Activated CD8-positive, alpha-beta memory T cell treated with anti-CD3 and anti-CD28 coated beads, Interleukin-2, amount 50 U/mL, for 48 hours (primary cell): ENCODE results near the gene PDCD6IP.

Experiments
- DNase-seq: peaks from one replicate; pipeline ENCODE4 v3.0.0-alpha.2; 2020

PDCD6IP gene

DNA sequence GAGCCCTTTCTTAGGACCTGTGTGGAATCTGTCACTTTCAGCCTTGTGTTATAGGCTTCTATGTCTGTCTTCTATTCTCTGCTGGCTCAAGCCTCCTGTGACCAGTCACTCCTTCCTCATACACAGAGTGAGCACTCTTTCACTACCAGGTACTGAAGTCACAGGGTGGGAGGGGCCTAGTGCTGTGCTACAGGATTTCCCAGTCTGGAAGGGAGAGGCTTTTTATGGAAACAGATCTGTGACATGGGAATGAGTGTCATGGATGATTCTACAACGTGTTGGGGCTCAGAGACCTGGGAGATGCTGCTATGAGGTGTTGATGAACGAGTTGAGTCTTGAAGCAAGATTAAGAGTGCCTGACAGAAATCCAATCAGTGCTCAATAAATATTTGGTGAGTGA lies 100.5 kb downstream of the PDCD6IP start:
- no peak for DNase-seq

DNA sequence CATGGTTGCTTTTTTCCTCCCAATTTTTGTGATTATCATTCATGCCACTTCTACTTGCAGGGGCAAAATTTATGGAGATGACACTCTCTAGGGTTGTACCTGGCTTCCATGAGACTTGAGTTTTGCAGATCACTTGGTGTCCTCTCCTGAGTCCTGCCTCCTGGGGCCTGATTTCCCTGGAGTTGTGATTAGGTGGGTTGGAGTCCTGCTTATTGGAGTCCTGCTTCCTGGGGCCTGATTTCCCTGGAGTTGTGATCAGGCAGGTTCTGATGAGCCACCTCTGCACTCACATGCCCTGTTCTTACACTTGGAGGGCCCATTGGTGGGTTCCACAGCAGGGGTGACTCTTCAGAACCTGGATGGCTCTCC lies 102.0 kb downstream of the PDCD6IP start:
- no peak for DNase-seq

DNA sequence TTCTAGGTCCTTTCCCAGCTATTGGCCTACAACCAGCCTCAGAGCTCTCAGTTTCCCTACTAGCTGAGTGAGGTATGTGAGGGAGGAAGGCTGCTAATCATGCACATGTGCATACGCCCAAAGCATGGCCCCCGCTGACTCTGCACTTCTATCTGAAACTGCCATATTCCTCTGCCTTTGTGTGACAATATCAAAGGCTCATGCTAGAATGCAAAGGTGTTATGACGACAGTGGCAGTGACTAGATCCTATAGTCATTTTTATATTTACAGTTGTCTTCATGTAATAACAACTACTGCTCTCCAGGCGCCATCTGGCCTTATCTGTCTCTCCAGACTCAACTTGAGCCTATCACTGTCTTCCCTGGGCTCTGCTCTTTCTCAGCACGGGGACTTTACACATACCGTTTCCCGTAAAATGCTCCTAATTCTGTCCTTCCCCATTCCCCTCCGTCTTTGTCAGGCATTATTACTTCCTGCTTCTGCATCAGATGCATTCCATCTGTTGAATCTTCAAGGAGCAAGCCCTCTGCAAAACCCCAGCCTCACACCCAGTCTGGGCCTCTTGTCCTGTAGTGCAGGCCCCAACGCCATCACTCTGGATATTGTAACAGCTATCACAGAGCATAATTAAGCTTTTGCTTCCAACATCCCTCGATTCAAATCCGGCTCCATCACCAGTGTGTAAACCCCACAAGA lies 102.5 kb downstream of the PDCD6IP start:
- no peak for DNase-seq

DNA sequence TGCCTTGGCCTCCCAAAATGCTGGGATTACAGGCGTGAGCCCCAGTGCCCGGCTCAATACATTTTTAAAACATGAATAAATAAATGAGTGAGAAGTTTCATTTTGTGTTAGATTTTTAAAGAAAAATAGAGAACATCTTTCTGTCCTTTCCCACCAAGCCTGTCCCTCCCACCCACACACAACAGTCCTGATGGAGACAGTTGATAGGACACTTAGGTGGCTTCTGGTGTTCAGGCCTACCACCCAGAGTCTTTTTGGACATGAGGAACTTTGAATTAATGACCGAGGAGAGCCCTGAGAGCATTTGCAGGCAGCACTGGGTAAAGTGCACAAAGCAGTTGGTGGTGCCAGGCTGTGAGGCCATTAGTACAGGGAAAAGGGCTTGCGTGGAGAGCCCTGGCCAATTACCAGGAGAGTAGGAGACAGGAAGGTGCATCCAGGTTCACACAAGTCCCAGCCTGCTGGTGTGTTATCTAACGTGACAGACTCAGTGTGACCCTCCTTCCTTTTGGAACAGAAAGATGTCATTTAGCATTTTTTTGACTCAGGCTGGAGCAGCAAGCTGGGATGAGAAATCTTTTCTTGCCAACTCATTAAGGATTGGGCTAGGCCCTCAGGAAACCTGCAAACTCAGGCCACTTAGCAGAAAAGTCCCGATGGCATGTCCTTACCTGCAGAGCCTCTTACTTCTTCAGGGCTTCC lies 103.6 kb downstream of the PDCD6IP start:
- DNase-seq, result no peak

DNA sequence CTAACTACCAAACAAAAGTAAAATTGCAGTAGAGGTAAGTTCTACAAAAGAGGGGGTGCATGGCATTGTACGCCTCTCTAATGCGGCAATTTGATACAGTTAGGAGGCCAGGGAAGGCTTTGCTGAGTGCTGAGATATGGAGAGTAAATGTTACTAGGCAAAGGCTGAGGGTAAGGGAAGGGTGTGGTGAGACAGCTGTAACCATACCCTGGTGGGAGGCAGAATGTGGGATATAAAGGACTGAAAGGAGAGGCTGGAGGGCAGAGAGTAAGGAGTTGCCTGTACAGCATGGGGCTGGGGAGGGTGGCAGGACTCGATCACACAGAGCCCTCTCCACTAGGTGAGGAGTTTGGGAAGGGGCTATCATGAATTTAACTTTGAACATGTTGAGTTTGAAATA lies 106.3 kb downstream of the PDCD6IP start:
- DNase-seq, result no peak

DNA sequence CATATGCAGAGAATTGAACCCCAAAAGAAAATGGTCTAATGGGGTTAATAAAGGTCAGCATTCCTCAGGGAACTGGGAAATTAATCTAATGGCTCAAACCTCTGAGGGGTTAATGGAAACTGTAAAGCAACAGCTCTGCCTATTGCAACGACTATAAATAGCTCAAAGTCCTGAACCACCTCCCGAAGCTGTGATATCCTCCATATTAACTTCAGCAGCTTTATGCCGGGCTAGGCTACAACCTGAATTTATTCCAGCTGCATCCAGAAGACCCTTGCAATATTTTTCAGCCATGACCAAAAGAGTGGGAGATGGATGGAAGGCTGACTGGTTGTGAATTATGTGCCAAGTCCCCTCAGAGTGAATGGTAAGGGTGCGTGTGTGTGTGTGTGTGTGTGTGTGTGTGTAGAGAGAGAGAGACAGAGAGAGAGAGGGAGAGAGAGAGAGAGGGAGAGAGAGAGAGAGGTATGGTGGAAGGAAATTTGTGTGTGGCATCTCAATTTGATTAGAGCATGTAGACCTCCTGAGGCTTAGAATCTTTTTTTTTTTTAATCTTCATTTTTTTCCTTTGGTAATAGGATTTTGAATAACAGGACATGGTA lies 109.9 kb downstream of the PDCD6IP start:
- no peak for DNase-seq

DNA sequence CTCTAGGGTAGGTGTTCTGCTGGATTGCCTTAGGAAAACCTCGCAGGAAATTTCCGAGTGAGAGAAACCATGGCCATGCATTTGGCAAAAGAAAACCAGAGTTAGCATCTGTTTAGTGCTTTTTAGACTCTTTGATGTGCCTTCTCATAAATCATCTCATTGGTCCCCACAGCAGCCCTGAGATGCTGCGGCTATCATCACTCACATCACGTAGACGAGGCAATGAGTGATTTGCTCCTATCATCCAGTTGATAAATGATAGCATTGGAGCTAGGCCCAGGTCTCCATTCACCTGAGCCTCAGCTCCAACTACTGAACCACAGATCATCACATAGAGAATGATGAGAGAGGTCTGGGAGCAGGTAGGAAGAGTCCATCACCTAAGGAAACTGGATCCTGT lies 111.1 kb downstream of the PDCD6IP start:
- no peak for DNase-seq

DNA sequence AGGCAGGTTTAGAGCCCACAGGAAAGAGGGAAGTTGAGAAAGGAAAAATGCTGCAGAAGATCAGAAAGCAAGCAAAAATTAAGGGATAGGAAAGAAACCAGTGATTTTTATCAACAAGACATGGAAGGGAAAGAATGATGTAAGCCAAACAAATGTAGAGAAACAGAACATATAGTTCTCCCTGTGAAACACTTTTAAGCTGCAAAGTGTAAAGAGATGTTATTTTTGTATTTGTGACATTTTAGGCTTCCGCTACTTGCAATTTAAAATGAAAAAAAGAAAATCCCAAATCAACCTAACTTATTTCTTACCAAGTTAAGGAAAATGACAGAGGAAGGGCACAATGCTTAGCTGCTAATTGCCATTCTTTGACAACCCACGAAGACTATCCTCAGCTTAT lies 111.6 kb downstream of the PDCD6IP start:
- no peak for DNase-seq

DNA sequence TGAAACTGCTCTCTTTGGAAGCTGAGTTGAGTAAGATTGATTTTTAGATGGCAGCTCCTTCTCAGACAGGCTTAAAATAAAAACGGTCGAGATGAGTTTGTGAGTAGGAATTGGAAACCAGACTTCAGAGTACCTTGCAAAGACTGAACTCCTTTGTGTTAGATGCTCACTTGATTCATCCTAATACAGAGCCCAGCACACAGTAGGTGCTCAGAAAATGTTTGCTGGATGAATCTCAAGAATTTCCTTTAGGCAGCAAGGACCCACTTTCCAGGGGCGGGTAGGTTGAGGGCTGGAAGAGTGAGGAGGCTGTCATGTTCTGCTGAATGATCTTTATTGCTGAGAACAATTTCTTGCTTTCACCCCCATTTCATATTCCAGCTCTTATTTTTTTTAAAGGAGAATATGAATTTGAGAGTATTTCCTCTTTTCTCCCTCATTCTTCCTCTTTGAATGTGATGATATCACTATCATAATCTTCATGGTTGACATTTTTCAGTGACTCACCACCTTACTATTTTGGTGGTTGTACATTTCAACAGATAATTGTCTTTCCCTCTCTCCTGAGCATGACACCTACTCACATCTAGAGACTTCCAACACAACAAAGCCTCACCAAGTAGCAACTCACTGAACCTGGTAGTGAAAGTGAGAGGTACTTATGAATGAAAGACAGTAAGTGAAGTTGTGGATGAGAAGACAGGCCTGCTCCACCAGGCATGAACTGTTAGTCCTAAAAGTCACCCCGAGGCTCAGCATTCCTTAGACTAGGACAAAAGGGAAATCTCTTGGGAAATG lies 113.3 kb downstream of the PDCD6IP start:
- DNase-seq, result no peak

DNA sequence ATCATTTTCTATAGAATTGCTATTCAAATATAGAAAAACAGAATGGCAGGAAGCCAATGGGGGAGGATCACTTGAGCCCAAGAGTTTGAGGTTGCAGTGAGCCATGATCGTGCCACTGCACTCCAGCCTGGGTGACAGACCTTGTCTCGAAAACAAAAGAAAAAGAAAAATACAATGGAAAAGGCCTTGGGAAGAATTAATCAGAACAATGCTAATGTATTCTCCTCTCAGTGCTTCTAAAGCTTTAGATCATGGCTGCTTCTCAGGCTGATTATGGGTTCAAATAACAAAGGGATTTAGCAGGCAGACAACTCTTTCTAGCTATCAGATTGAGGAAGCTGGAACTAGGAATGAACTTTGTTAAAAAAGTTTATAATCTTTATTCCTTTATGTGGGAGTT lies 115.8 kb downstream of the PDCD6IP start:
- no peak for DNase-seq

DNA sequence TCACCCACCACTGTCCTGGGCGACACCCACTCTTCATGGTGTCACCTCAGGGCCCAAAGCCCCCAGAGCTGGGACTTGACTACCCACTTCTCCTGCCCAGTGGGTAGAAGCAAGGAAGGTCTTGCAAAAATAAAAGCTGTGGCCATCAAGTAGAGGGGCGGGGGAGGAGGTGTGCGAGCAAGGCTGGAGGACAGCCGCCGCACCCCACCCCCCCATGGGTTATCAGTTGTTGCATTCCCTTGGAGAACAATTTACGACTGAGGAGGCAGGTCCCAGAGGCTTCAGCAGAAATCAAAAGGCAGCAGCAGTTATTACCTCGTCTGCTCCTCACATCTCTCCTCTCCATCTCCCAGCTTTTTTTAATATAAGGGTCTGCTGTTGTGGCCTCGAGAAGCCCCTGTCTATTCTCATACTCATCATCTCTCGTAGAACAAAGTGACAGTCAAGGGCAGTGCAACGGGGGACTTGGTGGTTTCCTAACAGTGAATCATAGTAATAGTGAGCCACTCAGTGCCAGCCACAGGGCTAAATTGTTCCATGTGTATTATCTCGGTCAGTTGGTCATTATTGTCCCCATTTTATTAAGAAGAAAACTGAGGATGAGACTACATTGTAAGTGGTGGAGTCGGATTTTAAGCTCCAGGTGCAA lies 116.4 kb downstream of the PDCD6IP start:
- no peak for DNase-seq

DNA sequence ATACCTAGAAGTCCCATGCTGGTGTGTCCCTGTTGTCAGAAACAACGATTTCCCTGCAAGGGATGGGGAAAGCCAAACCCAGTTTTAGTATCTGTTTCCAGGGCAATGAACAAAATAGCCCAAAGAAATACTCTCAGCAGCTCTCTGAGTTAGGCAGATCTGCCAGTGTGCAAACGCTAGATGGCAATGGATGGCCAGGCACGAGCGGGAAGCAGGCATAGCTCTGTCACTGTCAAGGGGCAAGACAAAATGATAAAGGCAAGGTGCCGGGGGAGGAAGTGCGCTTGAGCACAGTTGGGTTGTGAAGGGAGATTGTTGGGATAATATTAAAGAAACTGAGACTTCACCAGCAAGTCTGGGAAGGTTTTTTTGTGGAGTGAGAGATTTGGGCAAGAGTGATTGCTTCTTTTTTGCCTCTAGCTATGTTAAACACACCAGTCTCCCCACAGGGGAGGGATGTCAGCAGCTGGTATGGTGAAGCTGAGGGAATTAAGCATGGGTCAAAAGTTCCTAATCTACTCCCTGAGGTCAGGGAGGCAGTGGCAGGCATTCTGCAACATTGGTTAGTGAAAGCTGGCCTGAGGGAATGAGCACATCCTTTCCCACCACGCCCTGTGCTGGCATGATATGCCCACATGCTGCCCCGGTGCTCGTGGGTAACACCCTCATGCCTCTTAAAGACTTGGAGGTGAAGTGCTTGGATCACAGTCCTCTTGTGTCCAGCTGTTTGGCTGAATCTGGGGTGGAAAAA lies 117.5 kb downstream of the PDCD6IP start:
- DNase-seq, result no peak

DNA sequence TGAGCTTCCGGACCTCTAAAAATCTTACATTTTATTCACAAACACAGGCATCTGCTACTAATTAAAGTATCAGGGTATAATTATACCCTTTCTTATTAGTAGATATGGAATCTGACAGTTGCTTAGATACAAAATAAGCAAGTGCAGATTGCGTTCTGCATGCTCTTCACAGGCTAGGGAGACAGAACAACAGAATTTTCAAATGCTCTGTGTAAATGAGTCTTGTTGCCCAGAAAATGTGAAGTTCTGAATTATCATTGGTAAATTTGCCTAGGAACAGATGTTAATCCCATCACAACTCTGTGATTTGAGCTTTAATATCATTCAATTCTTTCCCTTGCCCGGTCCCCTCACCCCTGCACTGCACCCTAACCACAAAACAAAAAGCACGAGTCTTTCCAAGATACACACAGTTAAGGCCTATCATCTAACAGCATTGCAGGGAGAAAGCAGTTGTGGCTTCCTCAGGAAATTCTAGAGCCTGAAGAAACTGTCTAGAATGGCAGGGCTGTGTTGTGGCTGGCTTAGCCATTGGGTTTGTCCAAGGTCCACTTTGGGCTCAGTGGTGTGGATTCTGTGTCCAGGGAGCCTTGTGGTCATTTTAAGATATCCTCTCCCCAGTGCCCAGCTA lies 119.8 kb downstream of the PDCD6IP start:
- DNase-seq, result no peak
